GM20000 (cell line): ENCODE data around the gene SCN2B.
"Not testable (repeated sequence)": the region's sequence is repeated elsewhere in the genome, so short reads cannot be mapped to it uniquely, and the experiment has no call there.

Source experiments
- DNase-seq: peaks from one replicate; pipeline ENCODE4 v3.0.0; 2012; ENCODE audit warnings: low spot score
- CTCF ChIP-seq: IDR thresholded peaks from 2 replicates; pipeline ENCODE4 v1.5.1; 2012; ENCODE audit warnings: mild to moderate bottlenecking, control low read depth; ENCODE audit errors: extremely low read depth, missing control alignments

SCN2B gene

GRCh38 chr11:118184784-118185579 lies 8.5 kb upstream of the SCN2B start:
- no peak for TF ChIP-seq CTCF
- no peak for DNase-seq

GRCh38 chr11:118183691-118184090 lies 7.3 kb upstream of the SCN2B start:
- DNase-seq = not testable (repeated sequence)

DNA sequence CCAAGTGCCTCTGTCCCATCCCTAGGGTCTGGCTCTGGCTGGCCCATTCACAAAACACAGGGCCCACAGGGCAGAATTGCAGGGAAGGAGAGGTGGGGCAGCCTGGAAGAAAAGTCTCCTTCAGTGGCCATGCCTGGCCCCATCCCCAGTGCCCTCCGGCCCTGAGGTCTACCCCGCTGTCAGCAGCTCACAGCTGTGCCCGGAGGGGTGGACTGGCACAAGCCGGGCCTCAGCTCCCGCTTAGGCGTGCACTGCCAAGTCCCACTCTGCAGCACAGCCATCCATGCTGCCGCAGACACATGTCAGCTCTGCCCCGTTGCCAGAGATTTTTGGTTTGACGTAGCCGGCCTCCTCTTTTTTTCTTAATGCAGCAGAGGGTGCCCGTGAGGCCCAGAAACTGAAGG lies 3.9 kb upstream of the SCN2B start:
- TF ChIP-seq CTCF = no peak
- no peak for DNase-seq

GRCh38 chr11:118176778-118177134 lies 317 bp upstream of the SCN2B start:
- DNase-seq = no peak
- no peak for TF ChIP-seq CTCF

DNA sequence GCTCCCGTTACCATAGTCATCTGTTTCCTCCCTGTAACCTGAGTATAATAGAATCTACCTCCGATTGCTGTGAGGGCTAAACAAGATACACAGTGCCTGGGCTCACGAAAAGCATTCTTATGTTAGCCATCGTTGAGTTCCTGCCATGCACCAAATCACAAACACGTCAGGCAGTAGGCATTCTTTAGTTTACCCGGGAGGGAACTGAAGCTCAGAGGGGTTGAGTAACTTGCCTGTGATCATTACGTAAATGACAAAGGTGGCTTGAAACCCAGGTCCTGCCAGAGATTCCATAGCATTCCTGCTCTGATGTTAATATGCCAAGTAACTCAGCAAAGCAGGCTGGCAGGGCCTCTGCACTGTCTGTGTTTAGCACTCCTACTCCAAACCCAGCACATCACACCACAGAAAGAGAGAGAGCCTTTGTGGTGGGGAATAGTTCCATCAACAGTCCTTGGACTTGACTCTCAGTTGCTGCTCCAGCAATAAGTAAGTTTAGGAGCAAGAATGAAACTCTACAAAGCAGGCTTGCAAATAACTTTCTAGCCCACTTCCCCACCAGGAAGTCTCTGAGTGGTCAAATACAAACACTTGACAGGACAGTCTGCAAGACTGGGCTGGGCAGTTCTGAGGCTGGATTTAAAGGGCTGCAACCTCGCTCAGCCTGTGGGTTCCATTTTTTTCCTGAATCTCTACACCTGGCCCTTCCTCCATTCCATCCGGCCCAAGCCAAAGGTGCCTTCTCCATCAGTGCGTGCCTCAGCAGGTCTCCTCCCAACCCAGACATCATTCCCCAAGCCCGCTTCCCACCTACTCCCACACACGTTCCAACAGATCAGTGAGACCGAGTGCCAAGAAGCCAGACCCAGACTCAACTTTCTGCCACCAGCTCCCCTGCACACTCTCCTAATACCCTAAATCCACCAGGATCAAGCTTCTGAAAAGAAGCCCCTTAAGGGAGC lies 1.1 kb downstream of the SCN2B start:
- no peak for TF ChIP-seq CTCF
- DNase-seq = no peak

- TF ChIP-seq CTCF = no peak
- DNase-seq = no peak
These were observed 2.4 kb downstream of the SCN2B start for GRCh38 chr11:118174006-118174567.

GRCh38 chr11:118172356-118172755 lies 4.1 kb downstream of the SCN2B start:
- TF ChIP-seq CTCF = no peak

More at GRCh38 chr11:118172356-118172755, 4.1 kb downstream of the SCN2B start:
- no peak for DNase-seq
